ENCODE measurements around the gene FAM228A.

Gene FAM228A

GRCh38 chr2:24220554-24221291, 45.9 kb downstream of the FAM228A start:
- no peaks in the 10 kb centered on the region for H3K4me1 ChIP-seq (ENCODE audit: insufficient read depth, low read length, poor library complexity, severe bottlenecking)
- peaks cover 16% of the 10 kb centered on the region; the same call in 1 of the 2 replicates for H3K36me3 ChIP-seq (ENCODE audit: insufficient read depth, low read length)
- H3K27me3 ChIP-seq (ENCODE audit: insufficient read depth, low read length, poor library complexity, severe bottlenecking) = no peaks in the 10 kb centered on the region
- no peaks in the 10 kb centered on the region for H3K9me2 ChIP-seq (replicated peaks; ENCODE audit: low read depth, low read length)
- H3K9me3 ChIP-seq (ENCODE audit: insufficient read depth, low read depth, low read length) = no peaks in the 10 kb centered on the region
- H3F3A ChIP-seq (ENCODE audit: low read depth) = no peaks in the 10 kb centered on the region
- no peak overlapping the region for H3K4me2 ChIP-seq (ENCODE audit: low read depth, low read length, poor library complexity, severe bottlenecking)
- TF ChIP-seq EZH2phosphoT487 (IDR thresholded peaks at IDR 0.05; ENCODE audit: borderline replicate concordance) = no peak
- TF ChIP-seq CTCF (conservative IDR thresholded peaks at IDR 0.05; ENCODE audit: low read length) = no peak
- no peaks in the 10 kb centered on the region for H4K20me1 ChIP-seq (ENCODE audit: insufficient read depth, low read length, poor library complexity, severe bottlenecking)
- no peak overlapping the region for H3K4me3 ChIP-seq (ENCODE audit: low read length, poor library complexity, severe bottlenecking)
- H3K9ac ChIP-seq (ENCODE audit: low read depth, low read length, poor library complexity, severe bottlenecking) = no peak overlapping the region
- no peak overlapping the region for H2AFZ ChIP-seq (ENCODE audit: low read length)
- H3K79me2 ChIP-seq (ENCODE audit: insufficient read depth, low read length) = no peaks in the 10 kb centered on the region

GRCh38 chr2:24221343-24222050, 46.6 kb downstream of the FAM228A start:
- H3K4me3 ChIP-seq (ENCODE audit: low read length, poor library complexity, severe bottlenecking) = no peak overlapping the region
- H2AFZ ChIP-seq (ENCODE audit: low read length) = no peak overlapping the region
- no peaks in the 10 kb centered on the region for H3K79me2 ChIP-seq (ENCODE audit: insufficient read depth, low read length)
- peaks cover 10% of the 10 kb centered on the region; the same call in 1 of the 2 replicates for H3K36me3 ChIP-seq (ENCODE audit: insufficient read depth, low read length)
- no peak overlapping the region for H3K9ac ChIP-seq (ENCODE audit: low read depth, low read length, poor library complexity, severe bottlenecking)
- H3F3A ChIP-seq (ENCODE audit: low read depth) = no peaks in the 10 kb centered on the region
- TF ChIP-seq EZH2phosphoT487 (IDR thresholded peaks at IDR 0.05; ENCODE audit: borderline replicate concordance) (no peak), CTCF (conservative IDR thresholded peaks at IDR 0.05; ENCODE audit: low read length) (no peak)
- H3K4me1 ChIP-seq (ENCODE audit: insufficient read depth, low read length, poor library complexity, severe bottlenecking) = no peaks in the 10 kb centered on the region
- H4K20me1 ChIP-seq (ENCODE audit: insufficient read depth, low read length, poor library complexity, severe bottlenecking) = no peaks in the 10 kb centered on the region
- H3K9me2 ChIP-seq (replicated peaks; ENCODE audit: low read depth, low read length) = no peaks in the 10 kb centered on the region
- no peak overlapping the region for H3K4me2 ChIP-seq (ENCODE audit: low read depth, low read length, poor library complexity, severe bottlenecking)
- H3K9me3 ChIP-seq (ENCODE audit: insufficient read depth, low read depth, low read length) = no peaks in the 10 kb centered on the region
- H3K27me3 ChIP-seq (ENCODE audit: insufficient read depth, low read length, poor library complexity, severe bottlenecking) = no peaks in the 10 kb centered on the region

GRCh38 chr2:24222946-24223345, 48.1 kb downstream of the FAM228A start:
- Histone ChIP-seq H3K4me1 (ENCODE audit: insufficient read depth, low read length, poor library complexity, severe bottlenecking) (no peaks in the 10 kb centered on the region), H3K9me3 (ENCODE audit: insufficient read depth, low read depth, low read length) (no peaks in the 10 kb centered on the region), H3F3A (ENCODE audit: low read depth) (no peaks in the 10 kb centered on the region), H3K79me2 (ENCODE audit: insufficient read depth, low read length) (no peaks in the 10 kb centered on the region), H3K27me3 (ENCODE audit: insufficient read depth, low read length, poor library complexity, severe bottlenecking) (no peaks in the 10 kb centered on the region), H3K36me3 (ENCODE audit: insufficient read depth, low read length) (peaks cover 7% of the 10 kb centered on the region; the same call in 1 of the 2 replicates), H3K9ac (ENCODE audit: low read depth, low read length, poor library complexity, severe bottlenecking) (no peak overlapping the region), H3K9me2 (replicated peaks; ENCODE audit: low read depth, low read length) (no peaks in the 10 kb centered on the region), H4K20me1 (ENCODE audit: insufficient read depth, low read length, poor library complexity, severe bottlenecking) (no peaks in the 10 kb centered on the region), H3K4me2 (ENCODE audit: low read depth, low read length, poor library complexity, severe bottlenecking) (no peak overlapping the region), H3K4me3 (ENCODE audit: low read length, poor library complexity, severe bottlenecking) (no peak overlapping the region), H2AFZ (ENCODE audit: low read length) (no peak overlapping the region)
- TF ChIP-seq CTCF (conservative IDR thresholded peaks at IDR 0.05; ENCODE audit: low read length) (no peak), EZH2phosphoT487 (IDR thresholded peaks at IDR 0.05; ENCODE audit: borderline replicate concordance) (no peak)

Measured in Loucy (cell line).